ENCODE results near the gene PASK.

PASK gene

DNA sequence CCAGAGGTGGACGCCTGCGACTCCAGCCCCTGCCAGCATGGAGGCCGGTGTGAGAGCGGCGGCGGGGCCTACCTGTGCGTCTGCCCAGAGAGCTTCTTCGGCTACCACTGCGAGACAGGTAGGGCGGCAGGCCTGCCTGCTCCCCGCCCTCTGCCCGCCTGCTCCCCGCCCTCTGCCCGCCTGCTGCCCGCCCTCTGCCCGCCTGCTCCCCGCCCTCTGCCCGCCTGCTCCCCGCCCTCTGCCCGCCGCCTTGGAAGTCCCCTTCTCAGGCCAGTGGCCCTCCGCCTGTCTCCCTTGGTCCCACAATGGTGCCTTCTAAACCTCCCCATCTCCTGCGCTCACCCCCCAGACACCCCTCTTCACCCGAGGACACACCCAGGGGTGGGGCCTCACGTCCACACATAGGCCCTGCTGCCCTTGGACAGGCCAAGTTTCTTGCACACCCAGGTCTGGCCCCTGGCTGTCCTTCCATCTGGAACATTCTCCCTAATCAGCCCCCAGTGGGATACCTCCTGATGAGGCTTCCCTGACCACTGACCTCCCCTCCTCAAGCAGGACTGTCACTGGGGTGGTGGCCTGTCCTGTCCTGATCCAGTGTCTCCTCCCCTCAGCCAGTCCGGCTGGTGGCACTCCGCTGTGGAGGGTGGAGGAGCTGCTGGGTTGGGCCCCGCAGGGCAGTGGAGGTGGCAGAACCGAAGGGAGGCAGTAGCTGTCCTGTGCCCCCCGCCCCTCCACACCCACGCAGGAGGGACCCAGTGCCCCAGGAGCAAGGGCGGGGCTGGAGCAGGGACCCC, 85.1 kb downstream of the PASK start:
- DNase-seq (ENCODE audit: low read depth): peak; percentile 16

DNA sequence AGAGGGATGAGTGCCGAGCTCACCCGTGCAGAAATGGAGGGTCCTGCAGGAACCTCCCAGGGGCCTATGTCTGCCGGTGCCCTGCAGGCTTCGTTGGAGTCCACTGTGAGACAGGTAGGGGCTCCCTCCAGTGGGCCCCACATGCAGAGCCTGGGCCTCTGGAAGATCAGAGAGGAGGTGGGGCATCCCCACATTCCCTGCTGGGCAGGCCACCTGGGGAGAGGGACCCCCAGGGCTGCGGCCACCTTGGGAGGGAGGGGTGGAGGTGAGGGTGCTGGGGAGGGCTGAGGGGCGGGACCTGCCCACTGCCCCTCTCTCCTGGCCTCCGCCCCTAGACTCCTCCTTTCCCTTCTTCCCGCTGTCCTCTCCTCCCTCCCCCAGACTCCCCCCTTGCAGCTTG, 85.7 kb downstream of the PASK start:
- DNase-seq (ENCODE audit: low read depth): no peak

DNA sequence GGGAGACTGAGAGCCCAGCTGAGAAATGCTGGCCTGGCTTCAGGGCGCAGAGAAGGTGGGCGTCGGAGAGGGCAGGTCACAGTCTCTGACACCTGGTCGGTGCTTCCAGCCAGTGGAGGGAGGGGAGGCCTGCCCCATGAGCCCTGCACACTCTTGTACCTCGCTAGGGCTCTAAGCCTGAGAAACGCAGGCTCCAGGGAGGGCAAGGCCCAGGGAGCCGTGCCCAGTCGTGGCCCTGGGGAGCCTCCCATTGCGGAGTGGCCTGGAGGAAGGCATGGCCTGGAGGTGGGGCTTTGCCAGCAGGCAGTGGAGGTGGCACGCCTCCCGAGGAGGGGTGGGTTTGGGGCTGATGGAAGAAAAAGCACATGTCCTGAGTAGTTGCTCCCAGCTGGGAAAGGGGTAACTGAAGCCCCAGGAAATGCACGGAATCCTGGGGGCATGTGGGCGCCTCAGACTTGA, 86.2 kb downstream of the PASK start:
- DNase-seq (ENCODE audit: low read depth): no peak

DNA sequence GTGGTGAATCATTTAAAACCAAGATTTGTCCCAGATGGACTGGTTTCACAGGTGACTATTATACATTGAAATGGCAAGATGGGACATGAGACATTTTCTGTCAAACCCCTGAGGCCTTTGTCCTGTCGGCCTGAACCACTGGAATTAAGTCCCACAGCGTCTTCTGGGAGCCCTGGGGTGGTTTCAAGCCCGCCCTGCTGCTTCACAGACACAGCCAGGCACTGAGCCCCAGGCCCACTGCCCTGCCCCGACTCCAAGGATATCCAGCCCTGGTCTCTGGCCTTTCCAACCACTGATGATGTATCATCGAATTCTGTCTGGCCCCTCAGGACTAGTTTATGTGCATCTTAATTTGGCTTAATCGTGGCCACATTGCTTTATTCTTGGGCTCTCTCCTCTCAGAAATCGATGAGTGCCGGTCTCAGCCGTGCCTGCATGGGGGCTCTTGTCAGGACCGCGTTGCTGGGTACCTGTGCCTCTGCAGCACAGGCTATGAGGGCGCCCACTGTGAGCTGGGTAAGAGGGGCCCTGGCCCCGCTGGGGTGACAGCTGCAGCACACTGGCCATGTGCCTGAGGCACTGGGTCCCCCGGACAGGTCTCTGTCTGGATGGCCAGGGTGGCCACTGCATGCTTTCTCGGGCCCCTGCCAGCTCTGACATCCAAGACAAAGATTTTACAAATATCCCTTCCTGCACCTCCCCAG, 86.7 kb downstream of the PASK start:
- DNase-seq (ENCODE audit: low read depth): no peak

DNA sequence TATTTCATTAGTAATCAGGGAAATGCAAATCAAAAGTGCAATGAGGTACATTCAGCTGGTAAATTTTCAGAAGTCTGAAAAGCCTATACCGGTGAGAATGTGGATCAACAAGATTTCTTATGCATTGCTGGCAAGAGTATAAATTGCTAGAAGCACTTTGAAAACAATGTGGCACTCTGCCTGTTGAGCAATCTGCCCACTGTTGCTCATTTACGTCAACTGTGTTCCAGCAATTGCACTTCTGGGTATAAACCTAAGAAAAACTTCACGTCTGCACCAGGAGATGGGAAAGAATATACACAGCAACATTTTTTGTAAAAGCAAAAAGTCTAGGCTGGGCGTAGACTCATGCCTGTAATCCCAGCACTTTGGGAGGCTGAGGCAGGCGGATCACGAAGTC, 88.0 kb downstream of the PASK start:
- no peak for DNase-seq (ENCODE audit: low read depth)

Data from activated T-cell treated with anti-CD3 and anti-CD28 coated beads for 1 hour (primary cell).